Cardiac fibroblast (primary cell): ENCODE measurements around the gene FMNL2.

ENCODE experiments used
- DNase-seq, 2 donors: peaks; one replicate each; pipeline versions ENCODE4 v3.0.0 to v3.0.0-alpha.2; 2010; ENCODE audit warnings: low read depth in 2 of 2
- H3K4me3 ChIP-seq, 2 donors: replicated peaks in 1 of 2; 1 replicate in 1 of 2; 2 replicates in 1 of 2; pipeline ENCODE4 v1.5.1; 2011; ENCODE audit warnings: low read depth in 2 of 2, low read length in 2 of 2, mild to moderate bottlenecking in 2 of 2, moderate library complexity in 1 of 2
- TF ChIP-seq, protein P1 (sequence below): IDR thresholded peaks from one replicate; pipeline ENCODE4 v1.5.1; 2011; ENCODE audit warnings: low read depth, mild to moderate bottlenecking, low read length, inconsistent platforms

FMNL2 gene

GRCh38 chr2:152655880-152656279, 320.9 kb downstream of the FMNL2 start:
- no peak for DNase-seq
- TF ChIP-seq, protein P1, sequence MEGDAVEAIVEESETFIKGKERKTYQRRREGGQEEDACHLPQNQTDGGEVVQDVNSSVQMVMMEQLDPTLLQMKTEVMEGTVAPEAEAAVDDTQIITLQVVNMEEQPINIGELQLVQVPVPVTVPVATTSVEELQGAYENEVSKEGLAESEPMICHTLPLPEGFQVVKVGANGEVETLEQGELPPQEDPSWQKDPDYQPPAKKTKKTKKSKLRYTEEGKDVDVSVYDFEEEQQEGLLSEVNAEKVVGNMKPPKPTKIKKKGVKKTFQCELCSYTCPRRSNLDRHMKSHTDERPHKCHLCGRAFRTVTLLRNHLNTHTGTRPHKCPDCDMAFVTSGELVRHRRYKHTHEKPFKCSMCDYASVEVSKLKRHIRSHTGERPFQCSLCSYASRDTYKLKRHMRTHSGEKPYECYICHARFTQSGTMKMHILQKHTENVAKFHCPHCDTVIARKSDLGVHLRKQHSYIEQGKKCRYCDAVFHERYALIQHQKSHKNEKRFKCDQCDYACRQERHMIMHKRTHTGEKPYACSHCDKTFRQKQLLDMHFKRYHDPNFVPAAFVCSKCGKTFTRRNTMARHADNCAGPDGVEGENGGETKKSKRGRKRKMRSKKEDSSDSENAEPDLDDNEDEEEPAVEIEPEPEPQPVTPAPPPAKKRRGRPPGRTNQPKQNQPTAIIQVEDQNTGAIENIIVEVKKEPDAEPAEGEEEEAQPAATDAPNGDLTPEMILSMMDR, result no peak
- no peak overlapping the region for H3K4me3 ChIP-seq

DNA sequence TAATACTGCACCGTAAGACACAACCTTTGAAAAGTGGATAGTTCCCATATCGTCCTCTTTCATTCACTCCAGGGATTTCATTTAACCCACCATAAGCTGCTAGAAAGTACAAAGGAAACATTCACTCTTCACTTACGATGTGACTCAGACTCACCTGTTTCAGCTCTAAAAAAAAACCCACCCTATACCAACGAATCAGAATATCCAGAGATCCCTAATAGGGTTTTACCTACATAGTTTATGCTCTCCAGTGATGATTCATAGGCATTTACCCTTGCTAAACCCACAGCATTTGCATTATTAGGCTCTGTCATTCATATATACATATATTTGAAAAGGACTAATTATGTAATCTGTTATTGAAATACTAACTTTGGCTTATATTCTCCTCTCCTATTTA, 322.1 kb downstream of the FMNL2 start:
- H3K4me3 ChIP-seq, result no peak overlapping the region
- TF ChIP-seq, protein P1, result no peak
- no peak for DNase-seq

- no peak overlapping the region for H3K4me3 ChIP-seq
- TF ChIP-seq, protein P1, result no peak
- DNase-seq, result no peak
These were observed 323.2 kb downstream of the FMNL2 start for GRCh38 chr2:152658221-152658620.

GRCh38 chr2:152661076-152661475, 326.1 kb downstream of the FMNL2 start:
- TF ChIP-seq, protein P1, result no peak
- H3K4me3 ChIP-seq, result no peak overlapping the region
- no peak for DNase-seq

DNA sequence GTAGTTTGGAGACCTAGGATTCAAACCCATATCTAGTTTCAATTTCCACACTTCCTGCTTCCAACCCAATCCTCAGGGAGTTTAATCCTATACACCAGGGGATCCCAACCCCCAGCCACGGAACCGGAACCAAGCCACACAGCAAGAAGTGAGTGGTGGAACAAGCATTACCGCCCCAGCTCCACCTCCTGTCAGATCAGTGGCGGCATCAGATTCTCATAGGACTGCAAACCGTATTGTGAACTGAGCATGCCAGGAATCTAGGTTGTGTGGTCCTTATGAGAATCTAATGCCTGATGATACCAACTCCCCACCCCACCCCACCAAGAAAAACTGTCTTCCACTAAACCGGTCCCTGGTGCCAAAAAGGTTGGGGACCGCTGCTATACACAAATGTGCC, 329.8 kb downstream of the FMNL2 start:
- no peak for DNase-seq
- TF ChIP-seq, protein P1, result no peak

GRCh38 chr2:152674334-152674733, 339.4 kb downstream of the FMNL2 start:
- DNase-seq, result no peak
- H3K4me3 ChIP-seq, result no peak overlapping the region
- TF ChIP-seq, protein P1, result no peak

More for the DNA sequence above, 329.8 kb downstream of the FMNL2 start:
- H3K4me3 ChIP-seq, result no peak overlapping the region

- DNase-seq, result no peak
- no peak overlapping the region for H3K4me3 ChIP-seq
- TF ChIP-seq, protein P1, result no peak
These were observed 341.5 kb downstream of the FMNL2 start for GRCh38 chr2:152676461-152676860.
